Measurements from ENCODE around the gene MXRA7.
"Not testable (repeated sequence)": the region's sequence is repeated elsewhere in the genome, so short reads cannot be mapped to it uniquely, and the experiment has no call there.

MXRA7 gene

GRCh38 chr17:76734080-76734840 is 23.5 kb upstream of the MXRA7 start:
- peak overlapping the region; percentile 84 for H3K27ac ChIP-seq (ENCODE audit: low read length)
- H3K79me2 ChIP-seq (ENCODE audit: low read length): peaks cover 85% of the 10 kb centered on the region
- peaks cover 30% of the 10 kb centered on the region for H3K4me1 ChIP-seq (ENCODE audit: low read length)
- no peaks in the 10 kb centered on the region for H3K9me3 ChIP-seq (ENCODE audit: insufficient read depth, low read length)
- no peaks in the 10 kb centered on the region for H3K27me3 ChIP-seq (ENCODE audit: low read depth, low read length)
- peaks cover 57% of the 10 kb centered on the region for H3K36me3 ChIP-seq (replicated peaks; ENCODE audit: low read depth, low read length)
- H3K4me3 ChIP-seq (ENCODE audit: low read length): peak overlapping the region; percentile 98
- H3K4me2 ChIP-seq (ENCODE audit: low read length): peak overlapping the region; percentile 92
- H4K20me1 ChIP-seq (ENCODE audit: insufficient read depth, low read length): peaks cover 49% of the 10 kb centered on the region
- peak overlapping the region; percentile 99 for H3K9ac ChIP-seq (ENCODE audit: low read length)
- TF ChIP-seq EZH2phosphoT487 (IDR thresholded peaks at IDR 0.05; ENCODE audit: low read depth) (no peak), CTCF (IDR thresholded peaks at IDR 0.05; ENCODE audit: low read depth, low read length) (no peak)
- no peak overlapping the region for H2AFZ ChIP-seq (ENCODE audit: low read depth, low read length)

GRCh38 chr17:76733618-76733957 is 22.8 kb upstream of the MXRA7 start:
- H3K36me3 ChIP-seq (replicated peaks; ENCODE audit: low read depth, low read length): peaks cover 58% of the 10 kb centered on the region
- no peaks in the 10 kb centered on the region for H3K27me3 ChIP-seq (ENCODE audit: low read depth, low read length)
- no peaks in the 10 kb centered on the region for H3K9me3 ChIP-seq (ENCODE audit: insufficient read depth, low read length)
- peaks cover 90% of the 10 kb centered on the region for H3K79me2 ChIP-seq (ENCODE audit: low read length)
- H3K4me2 ChIP-seq (ENCODE audit: low read length): peak overlapping the region; percentile 92
- peak overlapping the region; percentile 84 for H3K27ac ChIP-seq (ENCODE audit: low read length)
- peak overlapping the region; percentile 99; the same call in 1 of the 2 replicates for H3K9ac ChIP-seq (ENCODE audit: low read length)
- H3K4me3 ChIP-seq (ENCODE audit: low read length): peak overlapping the region; percentile 98
- no peak overlapping the region for H2AFZ ChIP-seq (ENCODE audit: low read depth, low read length)
- H3K4me1 ChIP-seq (ENCODE audit: low read length): peaks cover 25% of the 10 kb centered on the region
- peaks cover 49% of the 10 kb centered on the region for H4K20me1 ChIP-seq (ENCODE audit: insufficient read depth, low read length)
- TF ChIP-seq CTCF (IDR thresholded peaks at IDR 0.05; ENCODE audit: low read depth, low read length) (no peak), EZH2phosphoT487 (IDR thresholded peaks at IDR 0.05; ENCODE audit: low read depth) (no peak)

- Histone ChIP-seq H2AFZ (ENCODE audit: low read depth, low read length) (no peak overlapping the region), H3K79me2 (ENCODE audit: low read length) (peaks cover 90% of the 10 kb centered on the region), H3K9ac (ENCODE audit: low read length) (0 out of 2 replicates have a peak overlapping the region, but pooled peaks have one; percentile 99), H3K4me1 (ENCODE audit: low read length) (peaks cover 23% of the 10 kb centered on the region), H3K27me3 (ENCODE audit: low read depth, low read length) (no peaks in the 10 kb centered on the region), H3K36me3 (replicated peaks; ENCODE audit: low read depth, low read length) (peaks cover 58% of the 10 kb centered on the region), H3K4me2 (ENCODE audit: low read length) (peak overlapping the region; percentile 92), H4K20me1 (ENCODE audit: insufficient read depth, low read length) (peaks cover 49% of the 10 kb centered on the region), H3K27ac (ENCODE audit: low read length) (peak overlapping the region; percentile 84), H3K9me3 (ENCODE audit: insufficient read depth, low read length) (no peaks in the 10 kb centered on the region), H3K4me3 (ENCODE audit: low read length) (peak overlapping the region; percentile 98; the same call in 1 of the 2 replicates)
- TF ChIP-seq EZH2phosphoT487 (IDR thresholded peaks at IDR 0.05; ENCODE audit: low read depth) (no peak), CTCF (IDR thresholded peaks at IDR 0.05; ENCODE audit: low read depth, low read length) (no peak)
Measured at GRCh38 chr17:76732734-76733617, 22.2 kb upstream of the MXRA7 start.

GRCh38 chr17:76731800-76732733 is 21.3 kb upstream of the MXRA7 start:
- H2AFZ ChIP-seq (ENCODE audit: low read depth, low read length); H3K27me3 ChIP-seq (ENCODE audit: low read depth, low read length); H3K4me2 ChIP-seq (ENCODE audit: low read length); H3K4me3 ChIP-seq (ENCODE audit: low read length); H3K9me3 ChIP-seq (ENCODE audit: insufficient read depth, low read length); H3K9ac ChIP-seq (ENCODE audit: low read length): not testable (repeated sequence)
- Histone ChIP-seq H3K36me3 (replicated peaks; ENCODE audit: low read depth, low read length) (peaks cover 58% of the 10 kb centered on the region), H3K27ac (ENCODE audit: low read length) (peak overlapping the region; percentile 13), H4K20me1 (ENCODE audit: insufficient read depth, low read length) (peaks cover 49% of the 10 kb centered on the region), H3K4me1 (ENCODE audit: low read length) (peaks cover 23% of the 10 kb centered on the region), H3K79me2 (ENCODE audit: low read length) (peaks cover 97% of the 10 kb centered on the region)

Data from OCI-LY3 (cell line).